ENCODE data around the gene HSD17B2.

The HSD17B2 gene

GRCh38 chr16:82031116-82032084, 3.7 kb upstream of the HSD17B2 start:
- CTCF ChIA-PET: interaction anchor here (1.2 to 1.8 kb wide), 3 partner anchors 18 to 199 kb away, joined by 3 to 8 read pairs (median 6); no protein-coding TSS in a partner anchor
- Mint-ChIP-seq H3K4me1 (no peaks in the 10 kb centered on the region), H3K27ac (no peak overlapping the region), H3K4me3 (no peak overlapping the region), H3K9me3 (no peaks in the 10 kb centered on the region), H3K27me3 (peaks cover 5% of the 10 kb centered on the region), H3K36me3 (no peaks in the 10 kb centered on the region)
- DNase-seq: no peak

GRCh38 chr16:82033006-82033405, 2.0 kb upstream of the HSD17B2 start:
- Mint-ChIP-seq H3K4me3 (no peak overlapping the region), H3K27ac (no peak overlapping the region), H3K27me3 (peaks cover 5% of the 10 kb centered on the region), H3K4me1 (no peaks in the 10 kb centered on the region), H3K36me3 (no peaks in the 10 kb centered on the region), H3K9me3 (no peaks in the 10 kb centered on the region)
- no peak for DNase-seq
- CTCF ChIA-PET: interaction anchor here (1.4 kb wide), 1 partner anchor 197 kb away, joined by 6 read pairs; no protein-coding TSS in a partner anchor

- Mint-ChIP-seq H3K36me3 (no peaks in the 10 kb centered on the region), H3K4me1 (no peaks in the 10 kb centered on the region), H3K27me3 (peaks cover 5% of the 10 kb centered on the region), H3K9me3 (no peaks in the 10 kb centered on the region), H3K27ac (no peak overlapping the region), H3K4me3 (no peak overlapping the region)
- DNase-seq: no peak
- CTCF ChIA-PET: interaction anchor here (0.7 to 1.1 kb wide), 2 partner anchors 8 to 16 kb away, joined by 3 to 4 read pairs; no protein-coding TSS in a partner anchor
These were observed 1.3 kb upstream of the HSD17B2 start for GRCh38 chr16:82033683-82034300.

GRCh38 chr16:82037251-82037650, 2.2 kb downstream of the HSD17B2 start:
- Mint-ChIP-seq H3K27ac (no peak overlapping the region), H3K36me3 (no peaks in the 10 kb centered on the region), H3K27me3 (peaks cover 7% of the 10 kb centered on the region), H3K4me1 (no peaks in the 10 kb centered on the region), H3K4me3 (no peak overlapping the region), H3K9me3 (no peaks in the 10 kb centered on the region)
- CTCF ChIA-PET: interaction anchor here (1.5 kb wide), 1 partner anchor 24 kb away, joined by 3 read pairs; no protein-coding TSS in a partner anchor
- DNase-seq: no peak

- no peaks in the 10 kb centered on the region for H3K4me1 Mint-ChIP-seq
- no peaks in the 10 kb centered on the region for H3K36me3 Mint-ChIP-seq
- CTCF ChIA-PET: interaction anchor here (1.5 kb wide), 1 partner anchor 24 kb away, joined by 3 read pairs; no protein-coding TSS in a partner anchor
- no peak for DNase-seq
- H3K27ac Mint-ChIP-seq: no peak overlapping the region
- no peak overlapping the region for H3K4me3 Mint-ChIP-seq
- no peaks in the 10 kb centered on the region for H3K9me3 Mint-ChIP-seq
- peaks cover 7% of the 10 kb centered on the region for H3K27me3 Mint-ChIP-seq
These were observed 2.6 kb downstream of the HSD17B2 start for GRCh38 chr16:82037666-82038065.

GRCh38 chr16:82040296-82040695, 5.2 kb downstream of the HSD17B2 start:
- no peaks in the 10 kb centered on the region for H3K9me3 Mint-ChIP-seq
- H3K27me3 Mint-ChIP-seq: peaks cover 7% of the 10 kb centered on the region
- H3K4me1 Mint-ChIP-seq: no peaks in the 10 kb centered on the region
- CTCF ChIA-PET: interaction anchor here (0.9 kb wide), 1 partner anchor 191 kb away, joined by 3 read pairs; no protein-coding TSS in a partner anchor
- no peak for DNase-seq
- no peak overlapping the region for H3K27ac Mint-ChIP-seq
- no peak overlapping the region for H3K4me3 Mint-ChIP-seq
- H3K36me3 Mint-ChIP-seq: no peaks in the 10 kb centered on the region

GRCh38 chr16:82041542-82041941, 6.5 kb downstream of the HSD17B2 start:
- H3K36me3 Mint-ChIP-seq: no peaks in the 10 kb centered on the region
- H3K27ac Mint-ChIP-seq: no peak overlapping the region

GRCh38 chr16:82042144-82042543, 7.1 kb downstream of the HSD17B2 start:
- Mint-ChIP-seq H3K9me3 (no peaks in the 10 kb centered on the region), H3K27ac (no peak overlapping the region), H3K27me3 (peaks cover 7% of the 10 kb centered on the region), H3K4me1 (no peaks in the 10 kb centered on the region), H3K4me3 (no peak overlapping the region), H3K36me3 (no peaks in the 10 kb centered on the region)
- CTCF ChIA-PET: no interaction called here
- DNase-seq: no peak

More at GRCh38 chr16:82041542-82041941, 6.5 kb downstream of the HSD17B2 start:
- Mint-ChIP-seq H3K4me1 (no peaks in the 10 kb centered on the region), H3K27me3 (peaks cover 7% of the 10 kb centered on the region), H3K9me3 (no peaks in the 10 kb centered on the region), H3K4me3 (no peak overlapping the region)
- CTCF ChIA-PET: no interaction called here
- no peak for DNase-seq

- no peak overlapping the region for H3K4me3 Mint-ChIP-seq
- H3K9me3 Mint-ChIP-seq: no peaks in the 10 kb centered on the region
- H3K36me3 Mint-ChIP-seq: no peaks in the 10 kb centered on the region
- CTCF ChIA-PET: no interaction called here
- no peak for DNase-seq
- no peak overlapping the region for H3K27ac Mint-ChIP-seq
- no peaks in the 10 kb centered on the region for H3K4me1 Mint-ChIP-seq
- H3K27me3 Mint-ChIP-seq: peaks cover 7% of the 10 kb centered on the region
These were observed 7.8 kb downstream of the HSD17B2 start for GRCh38 chr16:82042846-82043245.

- Mint-ChIP-seq H3K27ac (no peak overlapping the region), H3K4me1 (no peaks in the 10 kb centered on the region), H3K9me3 (no peaks in the 10 kb centered on the region), H3K27me3 (peaks cover 10% of the 10 kb centered on the region), H3K4me3 (no peak overlapping the region), H3K36me3 (no peaks in the 10 kb centered on the region)
- CTCF ChIA-PET: no interaction called here
- DNase-seq: no peak
These were observed 8.9 kb downstream of the HSD17B2 start for GRCh38 chr16:82043680-82044584.

- H3K9me3 Mint-ChIP-seq: no peaks in the 10 kb centered on the region
- H3K4me1 Mint-ChIP-seq: no peaks in the 10 kb centered on the region
- no peak for DNase-seq
- no peak overlapping the region for H3K27ac Mint-ChIP-seq
- CTCF ChIA-PET: no interaction called here
- H3K4me3 Mint-ChIP-seq: no peak overlapping the region
- H3K36me3 Mint-ChIP-seq: no peaks in the 10 kb centered on the region
- peaks cover 6% of the 10 kb centered on the region for H3K27me3 Mint-ChIP-seq
These were observed 9.5 kb downstream of the HSD17B2 start for GRCh38 chr16:82044585-82044911.

- H3K27ac Mint-ChIP-seq: no peak overlapping the region
- no peak overlapping the region for H3K4me3 Mint-ChIP-seq
- no peak for DNase-seq
- H3K27me3 Mint-ChIP-seq: peaks cover 4% of the 10 kb centered on the region
- no peaks in the 10 kb centered on the region for H3K4me1 Mint-ChIP-seq
- CTCF ChIA-PET: interaction anchor here (0.6 to 1.6 kb wide), 2 partner anchors 16 to 156 kb away, joined by 3 to 8 read pairs; no protein-coding TSS in a partner anchor
- H3K36me3 Mint-ChIP-seq: no peaks in the 10 kb centered on the region
- no peaks in the 10 kb centered on the region for H3K9me3 Mint-ChIP-seq
These were observed 10.4 kb downstream of the HSD17B2 start for GRCh38 chr16:82045465-82045864.

GRCh38 chr16:82046541-82046940, 11.5 kb downstream of the HSD17B2 start:
- CTCF ChIA-PET: interaction anchor here (1.6 kb wide), 1 partner anchor 15 kb away, joined by 8 read pairs; no protein-coding TSS in a partner anchor
- DNase-seq: no peak
- no peak overlapping the region for H3K4me3 Mint-ChIP-seq
- H3K9me3 Mint-ChIP-seq: no peaks in the 10 kb centered on the region
- no peaks in the 10 kb centered on the region for H3K4me1 Mint-ChIP-seq
- peaks cover 4% of the 10 kb centered on the region for H3K27me3 Mint-ChIP-seq
- no peak overlapping the region for H3K27ac Mint-ChIP-seq
- H3K36me3 Mint-ChIP-seq: no peaks in the 10 kb centered on the region

GRCh38 chr16:82046941-82047340, 11.9 kb downstream of the HSD17B2 start:
- no peaks in the 10 kb centered on the region for H3K4me1 Mint-ChIP-seq
- no peaks in the 10 kb centered on the region for H3K36me3 Mint-ChIP-seq
- H3K4me3 Mint-ChIP-seq: no peak overlapping the region
- no peak overlapping the region for H3K27ac Mint-ChIP-seq
- CTCF ChIA-PET: interaction anchor here (1.6 kb wide), 1 partner anchor 15 kb away, joined by 8 read pairs; no protein-coding TSS in a partner anchor
- DNase-seq: no peak
- H3K27me3 Mint-ChIP-seq: peaks cover 4% of the 10 kb centered on the region
- H3K9me3 Mint-ChIP-seq: no peaks in the 10 kb centered on the region

Data from activated naive CD4-positive, alpha-beta T cell treated with anti-CD3 and anti-CD28 coated beads, Interleukin-2, amount 10 ng/mL, durations not matched to agents 7 days and 5 days (primary cell).